ENCODE results near the gene ITGA5.

ITGA5 gene

GRCh38 chr12:54415221-54415929 is 3.7 kb downstream of the ITGA5 start:
- TF ChIP-seq CTCF (IDR thresholded peaks at IDR 0.05; ENCODE audit: borderline replicate concordance, control extremely low read depth, extremely low read depth, insufficient read depth, missing control alignments): no peak
- in situ Hi-C loops (cut with MboI; ENCODE audit: low sequenced_read_pairs, unreplicated experiment): no loop called here
- DNase-seq (ENCODE audit: low spot score): no peak

GRCh38 chr12:54413284-54414190 is 5.5 kb downstream of the ITGA5 start:
- DNase-seq (ENCODE audit: low spot score): peak; percentile 60
- in situ Hi-C loops (cut with MboI; ENCODE audit: low sequenced_read_pairs, unreplicated experiment): no loop called here

GRCh38 chr12:54412786-54413185 is 6.3 kb downstream of the ITGA5 start:
- no peak for TF ChIP-seq CTCF (IDR thresholded peaks at IDR 0.05; ENCODE audit: borderline replicate concordance, control extremely low read depth, extremely low read depth, insufficient read depth, missing control alignments)
- in situ Hi-C loops (cut with MboI; ENCODE audit: low sequenced_read_pairs, unreplicated experiment): no loop called here
- DNase-seq (ENCODE audit: low spot score): no peak

More at GRCh38 chr12:54413284-54414190, 5.5 kb downstream of the ITGA5 start:
- no peak for TF ChIP-seq CTCF (IDR thresholded peaks at IDR 0.05; ENCODE audit: borderline replicate concordance, control extremely low read depth, extremely low read depth, insufficient read depth, missing control alignments)

- TF ChIP-seq CTCF (IDR thresholded peaks at IDR 0.05; ENCODE audit: borderline replicate concordance, control extremely low read depth, extremely low read depth, insufficient read depth, missing control alignments): no peak
- in situ Hi-C loops (cut with MboI; ENCODE audit: low sequenced_read_pairs, unreplicated experiment): no loop called here
- no peak for DNase-seq (ENCODE audit: low spot score)
Measured at GRCh38 chr12:54412348-54412747, 6.7 kb downstream of the ITGA5 start.

- in situ Hi-C loops (cut with MboI; ENCODE audit: low sequenced_read_pairs, unreplicated experiment): no loop called here
- no peak for TF ChIP-seq CTCF (IDR thresholded peaks at IDR 0.05; ENCODE audit: borderline replicate concordance, control extremely low read depth, extremely low read depth, insufficient read depth, missing control alignments)
- DNase-seq (ENCODE audit: low spot score): no peak
Measured at GRCh38 chr12:54411391-54412241, 7.5 kb downstream of the ITGA5 start.

- in situ Hi-C loops (cut with MboI; ENCODE audit: low sequenced_read_pairs, unreplicated experiment): no loop called here
- TF ChIP-seq CTCF (IDR thresholded peaks at IDR 0.05; ENCODE audit: borderline replicate concordance, control extremely low read depth, extremely low read depth, insufficient read depth, missing control alignments): no peak
- DNase-seq (ENCODE audit: low spot score): no peak
Measured at GRCh38 chr12:54409267-54409666, 9.8 kb downstream of the ITGA5 start.
